Mesendoderm (in vitro differentiated cells): ENCODE data around the gene AQP9.
"Not testable (repeated sequence)": the region's sequence is repeated elsewhere in the genome, so short reads cannot be mapped to it uniquely, and the experiment has no call there.

ENCODE experiments used
- DNase-seq: peaks from one replicate; pipeline ENCODE4 v3.0.0; 2013
- H2AK5ac ChIP-seq: 2 replicates; pipeline ENCODE4 v1.6.1; 2013; ENCODE audit warnings: low read length, inconsistent platforms
- H2BK120ac ChIP-seq: 2 replicates; pipeline ENCODE4 v1.6.1; 2013; ENCODE audit warnings: low read depth, mild to moderate bottlenecking, low read length, moderate library complexity, mixed read lengths
- H2BK15ac ChIP-seq: replicated peaks from 2 replicates; pipeline ENCODE4 v1.6.1; 2013; ENCODE audit warnings: low read depth, mild to moderate bottlenecking, moderate library complexity
- H2BK5ac ChIP-seq: 2 replicates; pipeline ENCODE4 v1.6.1; 2013; ENCODE audit warnings: low read length, inconsistent platforms
- H3K18ac ChIP-seq: 2 replicates; pipeline ENCODE4 v1.6.1; 2013; ENCODE audit warnings: mild to moderate bottlenecking, low read length, mixed read lengths
- H3K23ac ChIP-seq: one replicate; pipeline ENCODE4 v1.6.1; 2013; ENCODE audit warnings: low read length
- H3K27ac ChIP-seq: 2 replicates; pipeline ENCODE4 v1.5.1; 2013; ENCODE audit warnings: low read depth, mild to moderate bottlenecking, inconsistent platforms, low read length, moderate library complexity
- H3K27me3 ChIP-seq: 2 replicates; pipeline ENCODE4 v1.6.1; 2013; ENCODE audit warnings: low read length, control low read depth, mild to moderate bottlenecking, inconsistent platforms; ENCODE audit not compliant: insufficient read depth, poor library complexity
- H3K36me3 ChIP-seq: 2 replicates; pipeline ENCODE4 v1.6.1; 2013; ENCODE audit warnings: low read length, inconsistent platforms; ENCODE audit not compliant: control insufficient read depth, insufficient read depth
- H3K4ac ChIP-seq: one replicate; pipeline ENCODE4 v1.6.1; 2013; ENCODE audit warnings: low read depth, mild to moderate bottlenecking, low read length, moderate library complexity
- H3K4me1 ChIP-seq: 2 replicates; pipeline ENCODE4 v1.6.1; 2013; ENCODE audit warnings: low read depth, low read length, inconsistent platforms; ENCODE audit not compliant: control insufficient read depth
- H3K4me2 ChIP-seq: 2 replicates; pipeline ENCODE4 v1.6.1; 2013; ENCODE audit warnings: low read length
- H3K4me3 ChIP-seq: 2 replicates; pipeline ENCODE4 v1.5.1; 2013; ENCODE audit warnings: mild to moderate bottlenecking, low read length
- H3K56ac ChIP-seq: one replicate; pipeline ENCODE4 v1.6.1; 2013; ENCODE audit warnings: low read length
- H3K79me1 ChIP-seq: 2 replicates; pipeline ENCODE4 v1.6.1; 2013; ENCODE audit warnings: low read length, inconsistent platforms
- H3K79me2 ChIP-seq: 2 replicates; pipeline ENCODE4 v1.6.1; 2013; ENCODE audit warnings: mild to moderate bottlenecking, low read length; ENCODE audit not compliant: control insufficient read depth, insufficient read depth
- H3K9ac ChIP-seq: 2 replicates; pipeline ENCODE4 v1.6.1; 2013; ENCODE audit warnings: low read length, inconsistent platforms
- H4K5ac ChIP-seq: one replicate; pipeline ENCODE4 v1.6.1; 2013; ENCODE audit warnings: low read length
- H4K8ac ChIP-seq: one replicate; pipeline ENCODE4 v1.6.1; 2013; ENCODE audit warnings: low read depth, mild to moderate bottlenecking, control low read depth, low read length, moderate library complexity
- WGBS: extraction: QIAGEN DNeasy Blood & Tissue Kit; methylation state at CpG from one replicate; pipeline ENCODE4 v1.1.7; 2013; ENCODE audit warnings: low lambda C conversion rate, missing lambda C conversion rate; ENCODE audit not compliant: insufficient coverage; ENCODE audit errors: extremely low coverage; 5-methylcytosine and 5-hydroxymethylcytosine counted together

Gene AQP9

GRCh38 chr15:58210031-58210430 lies 71.8 kb downstream of the AQP9 start:
- not testable (repeated sequence) for H2AK5ac ChIP-seq, H3K4ac ChIP-seq, H2BK120ac ChIP-seq, H3K4me3 ChIP-seq, H3K79me1 ChIP-seq, H3K4me2 ChIP-seq, H3K36me3 ChIP-seq, H4K5ac ChIP-seq, H3K23ac ChIP-seq, H3K9ac ChIP-seq, H3K27ac ChIP-seq, H3K56ac ChIP-seq, H4K8ac ChIP-seq, H2BK5ac ChIP-seq, H3K18ac ChIP-seq, H3K4me1 ChIP-seq, DNase-seq, H3K79me2 ChIP-seq, H3K27me3 ChIP-seq, H2BK15ac ChIP-seq
- no CpG with 5 or more reads among the region's 4 CpGs for WGBS

DNA sequence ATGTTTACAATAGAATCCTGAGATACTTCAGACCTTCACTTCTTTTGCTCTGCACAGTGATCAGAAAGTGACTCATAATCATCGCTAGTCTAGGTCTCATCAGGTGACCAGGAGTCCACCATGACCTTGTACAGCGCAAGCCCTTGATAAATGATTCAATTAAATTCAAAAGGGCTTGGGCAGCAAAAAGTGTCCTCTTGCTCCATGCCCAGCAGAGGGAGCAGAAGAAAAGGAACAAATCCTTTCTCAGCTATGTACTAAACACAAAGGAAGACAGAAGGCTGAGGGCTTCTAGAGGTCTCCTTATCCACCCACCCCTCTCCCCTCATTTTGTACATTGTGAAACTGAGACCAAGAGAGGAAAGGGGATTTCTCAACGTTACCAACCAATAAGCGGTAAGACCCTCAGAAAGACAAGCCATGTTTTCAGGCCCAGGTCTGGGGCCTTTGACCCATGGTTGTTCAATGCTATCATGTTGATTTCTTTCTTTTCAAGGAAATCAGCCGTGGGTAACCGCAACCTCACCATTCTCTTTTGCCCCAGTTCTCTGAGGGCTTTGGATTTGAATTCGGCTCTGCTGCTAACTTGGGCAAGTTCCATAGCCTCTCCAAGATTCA lies 74.8 kb downstream of the AQP9 start:
- Histone ChIP-seq H3K4me2 (no peak overlapping the region), H3K56ac (no peak overlapping the region), H4K8ac (no peak overlapping the region), H3K4ac (no peak overlapping the region), H3K4me1 (no peaks in the 10 kb centered on the region), H3K79me2 (no peaks in the 10 kb centered on the region), H3K79me1 (no peaks in the 10 kb centered on the region), H3K9ac (no peak overlapping the region), H2BK120ac (no peak overlapping the region), H3K23ac (no peak overlapping the region), H3K27me3 (no peaks in the 10 kb centered on the region), H2AK5ac (no peak overlapping the region), H3K18ac (no peak overlapping the region), H3K27ac (no peak overlapping the region), H2BK5ac (no peak overlapping the region), H2BK15ac (no peak overlapping the region), H3K4me3 (no peak overlapping the region), H4K5ac (no peak overlapping the region), H3K36me3 (no peaks in the 10 kb centered on the region)
- WGBS: no CpG with 5 or more reads among the region's 7 CpGs
- no peak for DNase-seq

DNA sequence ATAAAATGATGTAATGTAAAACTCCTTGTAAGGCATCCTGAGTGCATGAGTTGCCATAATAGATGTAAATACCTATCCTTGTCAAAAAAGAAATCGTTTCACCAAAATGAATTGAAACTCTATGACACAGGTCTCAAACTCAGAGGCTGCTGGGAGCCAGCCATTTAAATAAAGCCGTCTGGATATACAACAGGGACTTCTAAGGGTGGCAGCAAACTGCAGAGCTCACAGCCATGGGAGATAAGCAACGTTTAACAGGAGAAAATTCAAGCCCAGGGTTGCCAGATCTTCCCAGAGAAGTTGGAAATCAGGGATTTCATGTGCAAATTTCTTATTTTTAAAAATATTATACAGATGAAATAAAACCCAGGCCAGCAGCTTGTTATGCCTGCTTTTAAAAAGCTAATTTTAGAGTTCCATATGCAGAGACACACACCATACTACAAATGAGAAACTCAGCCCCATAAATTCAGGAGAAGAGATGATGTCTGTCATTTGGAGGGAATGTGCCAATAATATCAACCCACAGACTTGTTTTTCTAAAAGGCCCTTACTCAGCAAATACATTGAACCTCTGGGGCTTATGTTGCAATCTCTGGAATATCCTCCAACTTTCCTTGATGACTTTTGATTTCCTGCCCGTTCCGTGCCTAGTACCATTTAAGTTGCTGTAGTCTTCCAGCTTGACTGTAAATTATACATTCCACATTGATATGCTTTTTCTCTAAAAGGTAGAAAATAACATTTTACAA lies 75.6 kb downstream of the AQP9 start:
- H4K5ac ChIP-seq: no peak overlapping the region
- DNase-seq: no peak
- no peak overlapping the region for H3K18ac ChIP-seq
- no peak overlapping the region for H3K56ac ChIP-seq
- no peak overlapping the region for H2BK120ac ChIP-seq
- H3K4me2 ChIP-seq: no peak overlapping the region
- H3K9ac ChIP-seq: no peak overlapping the region
- H3K23ac ChIP-seq: no peak overlapping the region
- WGBS: no CpG with 5 or more reads among the region's 5 CpGs
- no peak overlapping the region for H2BK5ac ChIP-seq
- no peaks in the 10 kb centered on the region for H3K36me3 ChIP-seq
- no peak overlapping the region for H2AK5ac ChIP-seq
- no peaks in the 10 kb centered on the region for H3K4me1 ChIP-seq
- no peak overlapping the region for H3K4ac ChIP-seq
- H3K79me2 ChIP-seq: no peaks in the 10 kb centered on the region
- no peak overlapping the region for H3K27ac ChIP-seq
- no peak overlapping the region for H3K4me3 ChIP-seq
- no peak overlapping the region for H4K8ac ChIP-seq
- no peak overlapping the region for H2BK15ac ChIP-seq
- no peaks in the 10 kb centered on the region for H3K27me3 ChIP-seq
- no peaks in the 10 kb centered on the region for H3K79me1 ChIP-seq

GRCh38 chr15:58214591-58215340 lies 76.6 kb downstream of the AQP9 start:
- H2BK120ac ChIP-seq: no peak overlapping the region
- H2BK5ac ChIP-seq: no peak overlapping the region
- H3K79me1 ChIP-seq: no peaks in the 10 kb centered on the region
- H3K27me3 ChIP-seq: no peaks in the 10 kb centered on the region
- no peak overlapping the region for H3K4me2 ChIP-seq
- H4K5ac ChIP-seq: no peak overlapping the region
- H3K27ac ChIP-seq: no peak overlapping the region
- H3K4me3 ChIP-seq: no peak overlapping the region
- no peak overlapping the region for H2BK15ac ChIP-seq
- H3K4me1 ChIP-seq: no peaks in the 10 kb centered on the region
- WGBS: no CpG with 5 or more reads among the region's 11 CpGs
- no peaks in the 10 kb centered on the region for H3K36me3 ChIP-seq
- no peak overlapping the region for H3K18ac ChIP-seq
- no peak overlapping the region for H2AK5ac ChIP-seq
- H3K23ac ChIP-seq: no peak overlapping the region
- no peak overlapping the region for H3K9ac ChIP-seq
- DNase-seq: no peak
- no peak overlapping the region for H3K56ac ChIP-seq
- H3K4ac ChIP-seq: no peak overlapping the region
- no peak overlapping the region for H4K8ac ChIP-seq
- H3K79me2 ChIP-seq: no peaks in the 10 kb centered on the region

- H3K4ac ChIP-seq: no peak overlapping the region
- DNase-seq: no peak
- H3K4me1 ChIP-seq: no peaks in the 10 kb centered on the region
- H3K4me3 ChIP-seq: no peak overlapping the region
- no peak overlapping the region for H3K23ac ChIP-seq
- no peak overlapping the region for H2BK15ac ChIP-seq
- no peak overlapping the region for H3K18ac ChIP-seq
- WGBS: no CpG with 5 or more reads among the region's 4 CpGs
- no peaks in the 10 kb centered on the region for H3K27me3 ChIP-seq
- no peak overlapping the region for H4K8ac ChIP-seq
- H3K27ac ChIP-seq: no peak overlapping the region
- no peak overlapping the region for H4K5ac ChIP-seq
- no peaks in the 10 kb centered on the region for H3K79me2 ChIP-seq
- no peaks in the 10 kb centered on the region for H3K79me1 ChIP-seq
- no peak overlapping the region for H3K56ac ChIP-seq
- no peak overlapping the region for H2AK5ac ChIP-seq
- no peak overlapping the region for H2BK5ac ChIP-seq
- H2BK120ac ChIP-seq: no peak overlapping the region
- H3K36me3 ChIP-seq: no peaks in the 10 kb centered on the region
- no peak overlapping the region for H3K9ac ChIP-seq
- no peak overlapping the region for H3K4me2 ChIP-seq
Measured at GRCh38 chr15:58217460-58217859, 79.3 kb downstream of the AQP9 start.
